Lower lobe of right lung (tissue), 2 donors: ENCODE data around the gene AUNIP. TPM values are rescaled to one million over a fixed set of nuclear protein-coding genes. Genes with fewer than 3 reads are reported as not detected.

ENCODE experiments used
- ATAC-seq, 2 donors: fragments of 200-7000 bp; cut with Tn5 transposase; one replicate each; pipeline ENCODE4 v1.9.1; 2020 to 2022; ENCODE audit warnings: mild to moderate bottlenecking in 2 of 2, moderate library complexity in 2 of 2
- DNase-seq: peaks from one replicate; pipeline ENCODE4 v3.0.0-alpha.2; 2020
- H3K27ac ChIP-seq: fragments of 200-600 bp; one replicate; pipeline ENCODE4 v1.8.0; 2022
- H3K27me3 ChIP-seq: fragments of 200-600 bp; one replicate; pipeline ENCODE4 v1.8.0; 2022; ENCODE audit warnings: low read depth
- H3K36me3 ChIP-seq: fragments of 200-600 bp; one replicate; pipeline ENCODE4 v1.8.0; 2022; ENCODE audit warnings: mild to moderate bottlenecking
- H3K4me1 ChIP-seq: fragments of 200-600 bp; one replicate; pipeline ENCODE4 v1.8.0; 2022
- H3K4me3 ChIP-seq: fragments of 200-600 bp; one replicate; pipeline ENCODE4 v1.8.0; 2022; ENCODE audit warnings: mild to moderate bottlenecking
- H3K9me3 ChIP-seq: fragments of 200-600 bp; one replicate; pipeline ENCODE4 v1.8.0; 2022
- CTCF ChIP-seq: fragments of 200-600 bp; IDR thresholded peaks from one replicate; pipeline ENCODE4 v1.8.0; 2022; ENCODE audit warnings: antibody characterized with exemption, mild to moderate bottlenecking
- intact Hi-C: fragments of 100-400 bp; cut with DNase I; formaldehyde crosslinking; loops from one replicate; pipeline ENCODE4 v1.11.0; 2022
- total RNA-seq: library from RNA; stranded (reverse); fragmentation: NEBNext Ultra II Directional; extraction: Animal tissue kit (Norgen Biotek cat#: 25700); gene quantifications from one replicate; pipeline ENCODE4 v1.2.1, GENCODE V29; 2021
- donor health status: DM: no; HTN: yes; CAD: no; lungs with severe emphysema.

Gene AUNIP
- total RNA-seq, 1 donor from 2014 or later: not detected

- TF ChIP-seq CTCF: no peak
- H3K9me3 ChIP-seq: no peaks in the 10 kb centered on the region
- no peak overlapping the region for H3K27ac ChIP-seq
- H3K4me3 ChIP-seq: no peak overlapping the region
- intact Hi-C loops: no loop called here
- H3K27me3 ChIP-seq: no peaks in the 10 kb centered on the region
- peaks cover 78% of the 10 kb centered on the region for H3K36me3 ChIP-seq
- no peak for ATAC-seq
- no peaks in the 10 kb centered on the region for H3K4me1 ChIP-seq
- no peak for DNase-seq
These were observed 27.6 kb downstream of the AUNIP start for GRCh38 chr1:25831569-25832196.

GRCh38 chr1:25829046-25829445, 30.2 kb downstream of the AUNIP start:
- H3K9me3 ChIP-seq: no peaks in the 10 kb centered on the region
- H3K27ac ChIP-seq: no peak overlapping the region
- intact Hi-C loops: no loop called here
- no peak for TF ChIP-seq CTCF
- H3K4me3 ChIP-seq: no peak overlapping the region
- no peaks in the 10 kb centered on the region for H3K27me3 ChIP-seq
- no peaks in the 10 kb centered on the region for H3K4me1 ChIP-seq
- DNase-seq (no peak), ATAC-seq (no peak)
- peaks cover 86% of the 10 kb centered on the region for H3K36me3 ChIP-seq

GRCh38 chr1:25828491-25828890, 30.8 kb downstream of the AUNIP start:
- no peak for ATAC-seq
- Histone ChIP-seq H3K9me3 (no peaks in the 10 kb centered on the region), H3K4me3 (no peak overlapping the region), H3K27me3 (no peaks in the 10 kb centered on the region), H3K36me3 (peaks cover 86% of the 10 kb centered on the region), H3K27ac (no peak overlapping the region), H3K4me1 (no peaks in the 10 kb centered on the region)
- intact Hi-C loops: no loop called here
- no peak for DNase-seq
- TF ChIP-seq CTCF: no peak

- Histone ChIP-seq H3K27ac (no peak overlapping the region), H3K36me3 (peaks cover 67% of the 10 kb centered on the region)
These were observed 32.7 kb downstream of the AUNIP start for GRCh38 chr1:25826571-25826970.

GRCh38 chr1:25825605-25826004, 33.7 kb downstream of the AUNIP start:
- TF ChIP-seq CTCF: no peak
- intact Hi-C loops: no loop called here
- Histone ChIP-seq H3K27ac (no peak overlapping the region), H3K27me3 (no peaks in the 10 kb centered on the region), H3K4me1 (peaks cover 16% of the 10 kb centered on the region), H3K4me3 (no peak overlapping the region), H3K36me3 (peaks cover 57% of the 10 kb centered on the region), H3K9me3 (no peaks in the 10 kb centered on the region)
- ATAC-seq: no peak
- DNase-seq: no peak

More at GRCh38 chr1:25826571-25826970, 32.7 kb downstream of the AUNIP start:
- no peaks in the 10 kb centered on the region for H3K9me3 ChIP-seq
- H3K27me3 ChIP-seq: no peaks in the 10 kb centered on the region
- ATAC-seq (no peak), DNase-seq (no peak)
- H3K4me1 ChIP-seq: peaks cover 6% of the 10 kb centered on the region
- TF ChIP-seq CTCF: no peak
- H3K4me3 ChIP-seq: no peak overlapping the region
- intact Hi-C loops: no loop called here
